DMS 273 treated with DMSO at 0.1 percent for 48 hours (cell line): ENCODE data around the gene PDE7B.

Experiments used
- DNase-seq: peaks from one replicate; lab custom pipeline; 2025; lab: John Stamatoyannopoulos, UW

PDE7B gene

DNA sequence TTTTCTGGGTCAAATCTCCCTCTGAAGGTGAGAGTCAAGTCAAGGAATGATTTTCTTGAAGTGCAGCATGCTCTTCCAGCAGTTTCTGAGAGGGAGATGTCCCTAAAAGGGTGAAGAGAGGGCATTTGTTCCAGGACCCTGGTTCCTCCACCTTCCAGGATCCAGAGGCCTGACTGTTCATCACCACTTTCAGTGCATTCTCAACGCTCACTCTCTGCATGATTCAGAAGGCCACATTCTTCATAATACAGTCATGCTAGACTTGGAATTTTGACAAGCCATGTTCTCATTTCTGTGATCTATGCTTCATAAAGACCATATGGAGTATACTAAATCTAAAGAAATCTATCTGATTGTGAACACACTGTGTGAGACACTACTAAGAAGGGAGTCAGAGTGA is 85.1 kb downstream of the PDE7B start:
- DNase-seq, result peak; percentile 49

DNA sequence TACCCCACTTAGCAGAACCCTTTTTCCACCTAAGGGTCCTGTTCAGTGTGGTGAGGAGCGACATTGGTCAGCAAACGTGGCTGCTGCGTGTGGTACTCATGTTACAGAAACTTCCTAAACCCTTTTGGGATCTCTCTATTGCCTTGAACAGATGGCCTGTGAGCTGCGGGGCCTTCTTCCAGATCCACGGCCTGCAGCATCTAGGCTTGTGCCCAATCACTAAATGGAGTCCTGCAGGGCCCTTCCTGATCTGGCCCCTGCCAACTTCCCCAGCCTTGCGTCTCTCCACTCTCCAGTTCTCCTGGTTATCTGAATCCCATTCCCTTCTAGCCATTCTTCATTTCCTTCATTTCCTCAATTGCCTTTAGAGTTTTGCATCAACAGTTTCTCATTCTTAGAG is 85.6 kb downstream of the PDE7B start:
- DNase-seq, result peak; percentile 47

DNA sequence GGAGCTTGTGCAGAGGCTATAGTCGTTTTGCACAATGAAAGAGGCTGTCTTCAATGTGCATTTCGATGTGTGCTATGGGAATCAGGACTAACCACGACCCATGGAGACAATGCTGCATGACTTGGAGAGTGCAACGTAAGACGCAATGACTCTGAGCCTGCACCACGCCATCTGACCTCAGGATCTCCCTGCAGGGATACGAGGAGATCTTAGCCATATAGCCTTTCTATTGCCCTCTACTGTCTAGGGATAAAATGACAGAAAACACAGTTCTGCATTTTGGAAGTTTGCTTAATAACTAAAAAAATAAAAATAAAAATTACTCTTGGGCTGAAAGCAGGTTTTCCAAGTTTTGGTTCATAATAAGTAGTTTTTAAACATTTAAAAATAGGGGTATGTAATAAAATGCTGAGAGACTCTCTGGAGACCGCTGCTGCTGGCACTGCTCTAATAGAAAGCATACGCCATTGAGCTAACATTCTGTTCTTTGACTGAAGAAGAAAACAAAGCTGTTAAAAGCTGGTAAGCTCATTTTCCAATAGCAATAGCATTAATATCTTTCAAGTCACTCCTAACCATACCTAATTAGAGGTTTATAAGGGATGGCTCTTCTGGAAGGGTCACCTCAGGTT is 87.2 kb downstream of the PDE7B start:
- DNase-seq, result peak; percentile 21

DNA sequence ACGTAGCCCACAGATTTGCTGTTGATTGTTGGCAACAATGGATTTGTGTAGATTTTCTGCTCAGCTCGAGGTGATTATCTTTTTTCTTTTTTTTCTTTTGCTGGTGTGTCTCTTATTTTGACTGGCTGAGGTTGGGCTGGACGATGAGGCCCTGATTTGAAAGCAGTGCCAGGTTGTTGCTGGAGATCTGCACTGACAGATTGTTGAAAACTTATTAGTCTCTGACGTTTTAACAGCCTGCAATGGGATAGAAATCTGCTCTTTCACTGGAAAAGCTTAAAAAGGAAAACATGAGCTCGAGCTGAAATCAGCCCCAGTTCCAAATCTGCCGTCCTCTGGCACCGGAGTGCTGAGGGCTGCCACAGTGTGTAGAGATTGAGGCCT is 87.7 kb downstream of the PDE7B start:
- DNase-seq, result no peak

GRCh38 chr6:135940616-135941167 is 89.2 kb downstream of the PDE7B start:
- DNase-seq, result no peak

GRCh38 chr6:135941275-135942025 is 89.9 kb downstream of the PDE7B start:
- no peak for DNase-seq

DNA sequence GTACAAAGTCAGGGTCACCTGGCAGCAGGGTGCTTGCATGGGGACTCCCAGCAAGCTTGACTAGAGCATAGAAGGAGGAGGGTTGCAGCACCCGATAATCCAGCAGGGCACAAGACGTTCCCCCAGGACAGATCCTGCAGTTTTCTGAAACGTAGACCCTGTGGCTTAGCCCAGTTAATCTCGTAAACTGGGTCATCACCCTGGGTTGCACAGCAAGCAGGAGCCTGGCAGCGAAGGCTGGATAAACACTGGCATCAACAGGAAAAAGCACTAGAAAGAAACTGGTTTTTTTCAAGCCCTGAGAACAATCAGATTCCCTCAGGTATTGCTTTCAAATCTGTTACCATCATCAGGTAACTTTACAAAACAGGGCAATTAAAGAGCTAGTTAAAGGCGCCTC is 92.6 kb downstream of the PDE7B start:
- no peak for DNase-seq

DNA sequence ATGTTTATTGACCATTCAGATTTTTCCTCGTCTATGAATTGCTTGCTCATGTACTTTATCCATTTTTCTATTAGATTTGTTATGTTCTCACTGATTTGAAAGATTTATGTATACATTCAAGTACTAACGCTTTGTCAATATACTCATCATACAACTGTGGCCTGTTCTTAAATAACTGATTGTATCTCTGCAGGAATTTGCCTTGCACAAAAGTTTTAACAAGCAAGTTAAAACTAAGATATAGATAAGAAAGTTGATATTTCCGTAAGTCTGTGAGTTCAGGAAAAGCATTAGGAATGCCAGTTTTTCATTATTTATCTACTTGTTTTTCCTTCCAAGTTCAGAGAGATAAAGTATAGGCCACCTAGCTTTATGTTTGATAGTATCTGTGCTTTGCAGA is 95.2 kb downstream of the PDE7B start:
- no peak for DNase-seq

DNA sequence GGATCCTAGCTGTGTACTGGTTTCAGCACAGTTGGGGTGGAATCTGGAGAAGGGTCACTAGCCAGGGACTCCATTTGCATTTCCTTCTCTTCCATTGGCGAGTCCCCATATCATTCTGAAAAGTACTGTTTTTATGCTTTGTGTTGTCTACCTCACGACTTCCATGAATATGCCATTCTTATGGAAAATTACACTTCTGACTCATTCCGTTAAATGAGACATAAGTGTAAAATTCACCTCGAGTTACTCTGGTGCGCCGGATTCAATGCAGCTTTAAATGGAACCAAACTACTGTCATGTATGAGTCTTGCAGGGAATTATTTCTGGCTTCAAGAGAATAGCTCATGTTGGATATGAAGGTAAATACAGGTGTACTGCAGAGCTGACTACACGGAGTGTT is 99.2 kb downstream of the PDE7B start:
- no peak for DNase-seq

GRCh38 chr6:135951169-135951568 is 99.7 kb downstream of the PDE7B start:
- DNase-seq, result no peak

GRCh38 chr6:135953818-135954217 is 102.3 kb downstream of the PDE7B start:
- no peak for DNase-seq

- DNase-seq, result no peak
Observed at GRCh38 chr6:135955099-135955498, 103.6 kb downstream of the PDE7B start.

GRCh38 chr6:135962731-135963130 is 111.2 kb downstream of the PDE7B start:
- DNase-seq, result no peak

DNA sequence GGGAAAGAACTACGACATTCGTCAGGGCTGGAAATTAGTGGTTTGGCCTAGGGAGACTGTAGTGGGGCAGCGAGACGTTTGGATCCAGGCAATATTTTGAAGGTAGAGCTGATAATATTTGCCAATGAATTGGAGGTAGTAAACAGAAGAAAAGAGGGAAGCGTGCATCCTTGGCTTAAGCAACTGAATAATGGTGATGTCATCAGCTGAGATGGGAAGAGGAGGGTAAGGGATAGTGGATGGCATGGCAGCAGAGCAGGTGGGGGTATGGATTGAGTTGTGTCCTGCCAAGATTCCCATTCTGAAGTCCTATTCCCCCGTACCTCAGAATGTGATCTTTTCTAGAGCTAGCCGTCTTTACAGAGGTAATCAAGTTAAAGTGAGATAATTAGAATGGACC is 119.2 kb downstream of the PDE7B start:
- no peak for DNase-seq

GRCh38 chr6:135971351-135971750 is 119.8 kb downstream of the PDE7B start:
- DNase-seq, result no peak

DNA sequence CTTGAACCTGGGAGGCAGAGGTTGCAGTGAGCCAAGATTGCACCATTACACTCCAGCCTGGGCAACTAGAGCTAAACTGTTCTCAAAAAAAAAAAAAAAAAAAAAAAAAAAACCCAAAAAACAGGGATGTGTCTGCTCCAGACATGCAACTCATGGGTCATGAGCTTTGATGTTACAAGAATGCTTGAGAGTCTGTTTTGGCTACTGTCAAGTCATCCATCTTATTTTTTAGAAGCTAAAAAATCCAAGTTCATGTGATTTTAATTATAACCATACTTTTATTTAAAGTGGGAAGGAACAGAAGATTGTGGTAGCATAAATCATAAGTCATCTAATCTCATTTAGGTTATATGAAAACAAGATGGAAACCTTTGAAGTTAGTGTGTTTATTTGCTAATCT is 120.6 kb downstream of the PDE7B start:
- no peak for DNase-seq

DNA sequence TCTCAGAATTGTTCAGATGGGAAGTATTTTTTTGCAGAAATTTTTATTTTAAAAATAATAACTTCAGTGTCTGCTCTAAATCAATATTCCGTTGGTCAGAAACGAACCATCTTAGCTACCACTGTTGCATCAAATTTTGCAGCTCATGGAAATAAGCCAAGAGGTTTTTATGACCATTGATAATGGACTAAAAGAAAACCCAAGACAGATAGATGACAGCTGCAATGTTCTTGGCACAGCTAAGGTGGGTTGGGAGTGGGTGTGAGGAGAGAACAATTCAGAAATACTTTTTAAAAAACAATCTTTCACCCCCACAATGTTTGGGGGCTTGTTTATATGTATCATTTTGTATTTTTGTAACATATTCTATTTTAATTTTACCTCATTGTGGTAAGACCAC is 121.1 kb downstream of the PDE7B start:
- no peak for DNase-seq

GRCh38 chr6:135974426-135974825 is 122.9 kb downstream of the PDE7B start:
- no peak for DNase-seq

GRCh38 chr6:135976585-135976984 is 125.1 kb downstream of the PDE7B start:
- DNase-seq, result no peak

DNA sequence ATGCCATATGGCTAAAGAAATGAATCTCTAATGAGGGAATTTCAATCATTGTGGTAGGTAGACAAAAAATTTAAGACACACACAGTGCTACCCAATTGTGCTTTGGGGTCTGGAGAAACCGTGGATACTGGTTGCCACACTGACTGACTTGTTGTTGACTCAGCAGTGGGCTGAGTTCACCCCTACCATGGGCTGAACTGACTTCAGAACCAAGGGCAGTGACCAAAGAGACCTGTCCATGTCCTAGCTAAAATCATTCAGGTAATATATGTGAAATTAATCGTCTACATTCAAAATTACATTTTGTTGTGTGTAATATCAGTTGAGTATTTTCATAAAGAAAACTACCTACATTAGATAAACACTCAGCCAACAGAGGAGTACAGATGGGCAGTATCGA is 131.6 kb downstream of the PDE7B start:
- no peak for DNase-seq

- DNase-seq, result no peak
Observed at GRCh38 chr6:135983718-135984343, 132.3 kb downstream of the PDE7B start.

DNA sequence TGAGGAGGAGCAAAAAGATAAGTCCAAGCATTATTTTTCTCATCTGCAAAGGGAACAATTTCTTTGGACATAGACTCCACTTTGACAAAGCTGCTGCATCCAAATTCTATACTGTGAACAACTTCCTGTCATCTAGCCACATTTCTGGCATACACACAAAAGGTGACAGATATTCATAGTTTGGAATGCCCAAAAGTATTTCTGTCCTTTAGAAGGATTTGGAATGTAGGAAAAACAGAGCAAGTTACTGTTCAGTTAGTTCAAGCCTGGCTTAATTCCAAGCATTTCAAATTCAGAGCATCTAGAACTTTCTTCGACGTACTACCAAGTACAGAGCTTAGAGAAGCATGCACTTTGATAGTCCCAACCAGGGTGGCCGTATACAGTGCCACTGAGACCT is 134.0 kb downstream of the PDE7B start:
- no peak for DNase-seq

DNA sequence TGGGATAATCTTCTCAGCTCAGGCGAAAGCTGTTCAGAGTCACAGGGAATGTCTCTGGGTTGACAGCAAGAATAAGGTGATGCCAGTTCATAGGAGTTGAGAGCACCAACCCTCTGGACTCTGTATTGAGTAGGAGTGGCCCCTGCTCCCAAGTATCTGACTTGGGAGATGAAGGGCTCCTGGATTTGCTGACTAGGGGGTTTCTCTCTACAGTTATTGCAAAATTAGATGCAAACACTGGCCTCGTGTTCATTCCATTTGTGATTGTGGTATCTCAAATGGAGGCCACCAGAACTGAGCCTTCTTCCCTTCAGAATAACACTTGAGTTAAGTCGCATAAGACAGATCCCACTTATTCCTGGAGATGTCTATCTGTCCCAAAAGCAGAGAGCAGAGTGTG is 135.7 kb downstream of the PDE7B start:
- no peak for DNase-seq
